Esophagus squamous epithelium (tissue), 5 donors: ENCODE measurements around the gene MID1. TPM values are rescaled to one million over a fixed set of nuclear protein-coding genes. Genes with fewer than 3 reads are reported as not detected.

Experiments used
- DNase-seq: peaks from one replicate; lab custom pipeline; 2025; lab: John Stamatoyannopoulos, UW
- H3K27ac ChIP-seq, 4 donors: fragments of 200-600 bp; sonication (generic); one replicate each; pipeline ENCODE4 v1.5.1; 2016 to 2019; ENCODE audit warnings: mild to moderate bottlenecking in 1 of 4
- H3K27me3 ChIP-seq, 4 donors: fragments of 200-600 bp; sonication (generic); 1 replicate in 3 of 4; 2 replicates in 1 of 4; pipeline versions ENCODE4 v1.5.1 to v1.6.0; 2017 to 2021; ENCODE audit warnings: antibody characterized with exemption in 1 of 4
- H3K36me3 ChIP-seq, 3 donors: fragments of 200-600 bp; sonication (generic); one replicate each; pipeline ENCODE4 v1.5.1; 2016 to 2019
- H3K4me1 ChIP-seq, 3 donors: fragments of 200-600 bp; sonication (generic); one replicate each; pipeline ENCODE4 v1.5.1; 2017 to 2019
- H3K4me3 ChIP-seq, 4 donors: fragments of 200-600 bp; sonication (generic); 1 replicate in 3 of 4; 2 replicates in 1 of 4; pipeline ENCODE4 v1.5.1; 2016 to 2019; ENCODE audit warnings: mild to moderate bottlenecking in 2 of 4, moderate library complexity in 1 of 4
- H3K9me3 ChIP-seq, 3 donors: fragments of 200-600 bp; sonication (generic); one replicate each; pipeline ENCODE4 v1.5.1; 2016 to 2019
- CTCF ChIP-seq, 6 experiments: fragments of 450-650 bp in 4 of 6; fragments of 200-600 bp in 2 of 6; sonication (generic) in 2 of 6; IDR thresholded peaks; one replicate each; pipeline ENCODE4 v1.5.1; 2016 to 2019; ENCODE audit warnings: antibody characterized with exemption in 6 of 6, mild to moderate bottlenecking in 4 of 6, moderate library complexity in 4 of 6
- POLR2A ChIP-seq, 4 donors: fragments of 450-650 bp; IDR thresholded peaks; one replicate each; pipeline ENCODE4 v1.6.1; 2017; ENCODE audit warnings: antibody characterized with exemption in 4 of 4, mild to moderate bottlenecking in 4 of 4, moderate library complexity in 3 of 4
- WGBS, 2 donors: methylation state at CpG; one replicate each; pipeline ENCODE4 v1.1.5; 2018; 5-methylcytosine and 5-hydroxymethylcytosine counted together
- intact Hi-C: fragments of 100-400 bp; cut with DNase I; formaldehyde crosslinking; loops from one replicate; pipeline ENCODE4 v1.15.0; 2022
- total RNA-seq, 4 donors: library from RNA; depleted of rRNA; stranded (reverse); fragments of >200 nt; gene quantifications; one replicate each; pipeline ENCODE4 v1.1.0, GENCODE V29; 2016
- donor health status: DM: yes; HTN: yes; CAD: no.

Gene MID1
- total RNA-seq, 4 donors from 2014 or later = 9.9 to 18.5 (median 14.7) TPM

GRCh38 chrX:10474510-10474909, 145.9 kb downstream of the MID1 start:
- no peaks in the 10 kb centered on the region for H3K27me3 ChIP-seq
- H3K4me3 ChIP-seq = no peak overlapping the region
- DNase-seq = no peak
- no peaks in the 10 kb centered on the region for H3K9me3 ChIP-seq
- no peak overlapping the region for H3K27ac ChIP-seq
- intact Hi-C loops = no loop called here
- TF ChIP-seq CTCF (IDR thresholded peaks at IDR 0.05) (no peak), POLR2A (IDR thresholded peaks at IDR 0.05) (no peak)
- 23% methylated on average over 1 of the region's 1 CpG; no CpG with 5 or more reads in 1 of the 2 donors for WGBS, 2 donors
- H3K4me1 ChIP-seq = peaks cover 0 to 5% (median 0%) of the 10 kb centered on the region in 3 donors
- H3K36me3 ChIP-seq = peaks cover 0 to 15% (median 0%) of the 10 kb centered on the region in 3 donors

- no peak for TF ChIP-seq CTCF (IDR thresholded peaks at IDR 0.05)
- no peak for TF ChIP-seq POLR2A (IDR thresholded peaks at IDR 0.05)
- Histone ChIP-seq H3K4me3 (no peak overlapping the region), H3K4me1 (no peaks in the 10 kb centered on the region), H3K9me3 (no peaks in the 10 kb centered on the region), H3K27ac (no peak overlapping the region), H3K36me3 (peaks cover 0 to 45% (median 0%) of the 10 kb centered on the region in 3 donors), H3K27me3 (no peaks in the 10 kb centered on the region)
- intact Hi-C loops = no loop called here
- WGBS, 2 donors = 71 to 75% methylated on average over 3 of the region's 3 CpGs
- no peak for DNase-seq
Observed at GRCh38 chrX:10471418-10471817, 149.0 kb downstream of the MID1 start.

DNA sequence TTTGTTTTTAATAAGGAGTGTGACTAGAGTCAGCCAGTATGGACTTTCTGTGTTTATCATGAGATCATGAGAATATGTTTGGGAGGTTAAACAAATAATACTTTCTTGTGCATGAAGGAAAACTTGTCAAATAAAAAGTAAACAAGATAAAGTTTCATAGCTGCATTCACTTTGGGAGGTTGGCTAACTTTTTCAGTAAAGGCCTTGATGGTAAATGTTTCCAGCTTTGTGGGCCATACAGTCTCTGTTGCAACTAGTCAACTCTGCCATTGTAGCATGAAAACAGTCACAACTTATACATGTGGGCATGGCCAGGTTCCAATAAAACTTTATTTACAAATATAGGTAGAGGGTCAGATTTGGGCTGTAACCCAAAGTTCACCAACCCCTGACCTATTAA, 150.4 kb downstream of the MID1 start:
- intact Hi-C loops = no loop called here
- TF ChIP-seq CTCF (IDR thresholded peaks at IDR 0.05) = no peak
- H3K36me3 ChIP-seq = peaks cover 0 to 47% (median 0%) of the 10 kb centered on the region in 3 donors
- no peak overlapping the region for H3K27ac ChIP-seq
- no peaks in the 10 kb centered on the region for H3K27me3 ChIP-seq
- no peak overlapping the region for H3K4me3 ChIP-seq
- DNase-seq = no peak
- H3K9me3 ChIP-seq = no peaks in the 10 kb centered on the region
- H3K4me1 ChIP-seq = no peaks in the 10 kb centered on the region

GRCh38 chrX:10467793-10468192, 152.6 kb downstream of the MID1 start:
- intact Hi-C loops = no loop called here
- H3K4me3 ChIP-seq = no peak overlapping the region
- no peaks in the 10 kb centered on the region for H3K4me1 ChIP-seq
- H3K36me3 ChIP-seq = peaks cover 0 to 49% (median 0%) of the 10 kb centered on the region in 3 donors
- H3K27ac ChIP-seq = no peak overlapping the region
- no peaks in the 10 kb centered on the region for H3K27me3 ChIP-seq
- no peaks in the 10 kb centered on the region for H3K9me3 ChIP-seq
- TF ChIP-seq CTCF (IDR thresholded peaks at IDR 0.05) (no peak), POLR2A (IDR thresholded peaks at IDR 0.05) (no peak)
- 60 to 67% methylated on average over 3 of the region's 3 CpGs for WGBS, 2 donors
- no peak for DNase-seq

GRCh38 chrX:10465254-10465653, 155.1 kb downstream of the MID1 start:
- no peak overlapping the region for H3K4me3 ChIP-seq
- intact Hi-C loops = no loop called here

More at GRCh38 chrX:10465254-10465653, 155.1 kb downstream of the MID1 start:
- Histone ChIP-seq H3K4me1 (no peaks in the 10 kb centered on the region), H3K36me3 (peaks cover 0 to 43% (median 0%) of the 10 kb centered on the region in 3 donors), H3K27ac (no peak overlapping the region), H3K27me3 (no peaks in the 10 kb centered on the region), H3K9me3 (no peaks in the 10 kb centered on the region)
- 87 to 100% methylated on average over 2 of the region's 2 CpGs for WGBS, 2 donors
- DNase-seq = no peak
- TF ChIP-seq POLR2A (IDR thresholded peaks at IDR 0.05) (no peak), CTCF (IDR thresholded peaks at IDR 0.05) (no peak)
